Measurements from ENCODE around the gene OR6V1.
"Not testable (repeated sequence)": the region's sequence is repeated elsewhere in the genome, so short reads cannot be mapped to it uniquely, and the experiment has no call there.

Gene OR6V1

GRCh38 chr7:143055754-143056153, 3.6 kb downstream of the OR6V1 start:
- no peak for DNase-seq (ENCODE audit: low spot score)
- no peaks in the 10 kb centered on the region for H3K9me3 Mint-ChIP-seq
- H3K36me3 Mint-ChIP-seq (ENCODE audit: low read depth) = no peaks in the 10 kb centered on the region
- H3K27me3 Mint-ChIP-seq (ENCODE audit: low read depth) = no peaks in the 10 kb centered on the region
- no peaks in the 10 kb centered on the region for H3K4me1 Mint-ChIP-seq (ENCODE audit: low read depth)
- H3K4me3 Mint-ChIP-seq = no peak overlapping the region
- H3K27ac Mint-ChIP-seq = no peak overlapping the region

DNA sequence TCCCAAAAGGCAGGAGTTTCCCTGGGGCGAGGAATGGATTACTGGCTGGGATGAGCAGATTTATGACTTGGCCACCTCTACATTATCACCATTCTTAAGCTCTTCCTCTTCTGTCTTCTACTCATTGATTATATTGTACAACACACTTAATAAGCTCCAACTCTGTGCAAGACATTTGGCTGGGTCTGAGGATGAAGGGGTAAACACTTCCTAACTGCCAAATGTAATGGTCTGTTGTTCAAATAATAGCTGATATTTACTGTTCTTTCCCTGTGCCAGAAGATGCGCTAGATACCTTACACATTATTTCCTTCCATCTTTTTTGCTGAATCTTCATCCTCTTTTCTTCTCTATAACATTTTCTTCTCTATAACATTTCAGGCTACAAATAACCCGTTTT, 11.6 kb downstream of the OR6V1 start:
- H3K27ac Mint-ChIP-seq = no peak overlapping the region
- no peaks in the 10 kb centered on the region for H3K27me3 Mint-ChIP-seq (ENCODE audit: low read depth)
- no peak overlapping the region for H3K4me3 Mint-ChIP-seq
- no peaks in the 10 kb centered on the region for H3K4me1 Mint-ChIP-seq (ENCODE audit: low read depth)
- H3K9me3 Mint-ChIP-seq = no peaks in the 10 kb centered on the region
- no peaks in the 10 kb centered on the region for H3K36me3 Mint-ChIP-seq (ENCODE audit: low read depth)
- DNase-seq (ENCODE audit: low spot score) = no peak

DNA sequence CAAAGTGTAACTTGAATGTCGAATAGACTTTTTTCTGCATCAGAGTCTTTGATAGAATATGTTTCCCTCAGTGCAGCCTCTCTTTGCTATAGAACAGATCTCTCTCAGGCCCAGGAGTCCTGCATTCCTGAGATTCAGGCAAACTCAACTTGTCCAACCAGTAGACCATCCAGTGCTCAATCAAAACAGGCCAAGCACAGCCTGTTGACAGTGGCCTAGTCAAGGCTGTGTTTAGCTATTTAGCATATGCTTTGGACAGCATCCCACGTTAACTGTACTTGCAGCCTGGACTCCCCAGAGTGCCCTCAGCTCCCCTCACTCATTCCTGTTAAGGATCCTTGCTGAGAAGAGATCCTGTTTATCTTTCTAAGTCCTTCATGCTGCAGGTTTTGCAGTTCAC, 16.3 kb downstream of the OR6V1 start:
- no peaks in the 10 kb centered on the region for H3K27me3 Mint-ChIP-seq (ENCODE audit: low read depth)
- no peak for DNase-seq (ENCODE audit: low spot score)
- no peaks in the 10 kb centered on the region for H3K36me3 Mint-ChIP-seq (ENCODE audit: low read depth)
- H3K9me3 Mint-ChIP-seq = no peaks in the 10 kb centered on the region
- H3K27ac Mint-ChIP-seq = no peak overlapping the region
- no peak overlapping the region for H3K4me3 Mint-ChIP-seq
- no peaks in the 10 kb centered on the region for H3K4me1 Mint-ChIP-seq (ENCODE audit: low read depth)

DNA sequence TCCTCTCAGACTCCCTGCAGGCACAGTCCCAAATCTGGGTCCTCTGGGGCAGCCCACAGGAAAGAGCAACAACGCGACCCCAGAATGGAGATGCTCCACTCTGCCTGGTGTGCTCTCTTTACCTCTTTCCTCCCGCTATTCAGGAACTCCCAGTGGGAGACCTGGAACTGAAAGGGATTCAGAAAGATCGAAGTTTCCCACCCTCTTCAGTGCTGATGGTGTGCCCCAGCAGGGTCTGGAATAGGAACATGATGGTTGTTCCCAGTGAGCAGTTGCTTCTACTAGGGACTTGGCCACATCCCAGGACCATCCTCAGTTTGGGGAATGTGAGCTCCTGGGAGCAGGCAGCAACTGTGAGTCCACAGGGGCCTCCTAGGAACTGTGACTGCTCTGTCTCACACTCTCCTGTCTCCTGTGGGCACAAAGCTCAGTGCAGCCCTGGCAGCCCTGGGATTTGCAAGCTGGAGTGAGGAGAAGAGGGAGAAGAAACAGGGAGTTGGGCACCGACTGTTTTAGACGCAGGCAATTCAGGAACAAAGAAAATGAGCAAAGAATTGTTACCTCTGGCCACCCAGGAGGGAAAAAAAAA, 17.9 kb downstream of the OR6V1 start:
- Mint-ChIP-seq H3K27ac (no peak overlapping the region), H3K9me3 (no peaks in the 10 kb centered on the region), H3K4me1 (ENCODE audit: low read depth) (no peaks in the 10 kb centered on the region), H3K4me3 (no peak overlapping the region), H3K27me3 (ENCODE audit: low read depth) (no peaks in the 10 kb centered on the region), H3K36me3 (ENCODE audit: low read depth) (no peaks in the 10 kb centered on the region)
- DNase-seq (ENCODE audit: low spot score) = no peak

DNA sequence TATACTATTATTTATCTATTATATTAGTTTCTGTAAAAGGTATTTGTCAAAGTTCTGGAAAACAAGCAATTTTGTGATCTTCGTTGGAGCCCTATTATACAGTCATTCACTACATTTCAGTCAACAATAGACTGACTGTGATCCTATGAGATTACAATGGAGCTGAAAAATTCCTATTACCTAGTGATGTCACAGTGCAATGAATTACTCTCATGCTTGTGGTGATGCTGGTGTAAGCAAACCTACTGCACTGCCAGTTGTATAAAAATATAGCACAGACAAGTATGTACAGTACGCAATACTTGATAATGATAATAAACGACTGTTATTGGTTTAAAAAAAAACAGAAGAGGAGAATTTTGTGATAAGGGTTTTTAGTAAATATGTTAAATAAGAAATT, 21.4 kb downstream of the OR6V1 start:
- Mint-ChIP-seq H3K27ac (no peak overlapping the region), H3K27me3 (ENCODE audit: low read depth) (no peaks in the 10 kb centered on the region), H3K9me3 (no peaks in the 10 kb centered on the region), H3K4me1 (ENCODE audit: low read depth) (no peaks in the 10 kb centered on the region), H3K36me3 (ENCODE audit: low read depth) (no peaks in the 10 kb centered on the region), H3K4me3 (no peak overlapping the region)
- no peak for DNase-seq (ENCODE audit: low spot score)

- H3K9me3 Mint-ChIP-seq = no peaks in the 10 kb centered on the region
- H3K4me3 Mint-ChIP-seq = no peak overlapping the region
- H3K4me1 Mint-ChIP-seq (ENCODE audit: low read depth) = no peaks in the 10 kb centered on the region
- no peaks in the 10 kb centered on the region for H3K36me3 Mint-ChIP-seq (ENCODE audit: low read depth)
- no peak for DNase-seq (ENCODE audit: low spot score)
- H3K27me3 Mint-ChIP-seq (ENCODE audit: low read depth) = peaks cover under 1% of the 10 kb centered on the region
- no peak overlapping the region for H3K27ac Mint-ChIP-seq
Measured at GRCh38 chr7:143074141-143074540, 22.0 kb downstream of the OR6V1 start.

GRCh38 chr7:143085109-143085508, 33.0 kb downstream of the OR6V1 start:
- Mint-ChIP-seq H3K4me1 (ENCODE audit: low read depth) (no peaks in the 10 kb centered on the region), H3K27me3 (ENCODE audit: low read depth) (peaks cover 3% of the 10 kb centered on the region), H3K9me3 (no peaks in the 10 kb centered on the region), H3K27ac (no peak overlapping the region), H3K4me3 (no peak overlapping the region), H3K36me3 (ENCODE audit: low read depth) (no peaks in the 10 kb centered on the region)
- no peak for DNase-seq (ENCODE audit: low spot score)

DNA sequence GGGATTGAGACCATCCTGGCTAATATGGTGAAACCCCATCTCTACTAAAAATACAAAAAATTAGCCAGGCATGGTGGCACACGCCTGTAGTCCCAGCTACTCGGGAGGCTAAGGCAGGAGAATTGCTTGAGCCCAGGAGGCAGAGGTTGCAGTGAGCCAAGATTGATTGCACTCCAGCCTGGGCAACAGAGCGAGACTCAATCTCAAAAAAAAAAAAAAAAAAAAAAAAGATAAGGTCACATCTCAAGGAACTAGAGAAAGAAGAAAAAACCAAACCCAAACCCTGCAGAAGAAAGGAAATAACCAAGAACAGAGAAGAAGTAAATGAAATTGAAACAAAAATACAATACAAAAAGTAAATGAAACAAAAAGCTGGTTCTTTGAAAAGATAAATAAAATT, 33.5 kb downstream of the OR6V1 start:
- H3K4me1 Mint-ChIP-seq (ENCODE audit: low read depth) = not testable (repeated sequence)

GRCh38 chr7:143088549-143089231, 36.5 kb downstream of the OR6V1 start:
- not testable (repeated sequence) for H3K27ac Mint-ChIP-seq; H3K4me1 Mint-ChIP-seq (ENCODE audit: low read depth); DNase-seq (ENCODE audit: low spot score)

More for the DNA sequence above, 33.5 kb downstream of the OR6V1 start:
- DNase-seq (ENCODE audit: low spot score); H3K9me3 Mint-ChIP-seq; H3K36me3 Mint-ChIP-seq (ENCODE audit: low read depth); H3K27ac Mint-ChIP-seq; H3K4me3 Mint-ChIP-seq; H3K27me3 Mint-ChIP-seq (ENCODE audit: low read depth): not testable (repeated sequence)

DNA sequence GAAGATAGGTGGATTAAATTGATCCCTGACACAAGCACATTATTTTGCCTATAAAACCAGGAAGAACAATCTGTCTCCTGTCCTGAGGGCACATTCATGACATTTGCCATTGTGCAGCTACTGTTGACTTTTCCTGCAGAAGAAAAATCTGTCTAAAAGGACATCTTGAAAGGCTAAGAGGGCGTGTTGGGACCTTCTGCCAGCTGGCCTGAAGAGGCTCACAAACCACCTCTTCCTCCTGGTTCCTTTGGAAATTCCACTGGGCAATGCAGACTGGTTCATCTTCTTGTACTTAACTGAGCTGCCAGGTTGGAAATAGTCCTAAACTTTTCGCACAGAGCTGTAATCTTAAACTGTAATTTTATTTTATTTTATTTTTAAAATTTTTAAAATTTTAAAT, 44.0 kb downstream of the OR6V1 start:
- Mint-ChIP-seq H3K9me3 (peaks cover 11% of the 10 kb centered on the region), H3K4me1 (ENCODE audit: low read depth) (no peaks in the 10 kb centered on the region), H3K4me3 (no peak overlapping the region), H3K27ac (no peak overlapping the region), H3K36me3 (ENCODE audit: low read depth) (no peaks in the 10 kb centered on the region), H3K27me3 (ENCODE audit: low read depth) (no peaks in the 10 kb centered on the region)
- DNase-seq (ENCODE audit: low spot score) = no peak

More at GRCh38 chr7:143088549-143089231, 36.5 kb downstream of the OR6V1 start:
- H3K27me3 Mint-ChIP-seq (ENCODE audit: low read depth); H3K36me3 Mint-ChIP-seq (ENCODE audit: low read depth); H3K9me3 Mint-ChIP-seq; H3K4me3 Mint-ChIP-seq: not testable (repeated sequence)

GRCh38 chr7:143099579-143099978, 47.4 kb downstream of the OR6V1 start:
- H3K4me1 Mint-ChIP-seq (ENCODE audit: low read depth) = not testable (repeated sequence)

More at GRCh38 chr7:143099579-143099978, 47.4 kb downstream of the OR6V1 start:
- H3K27me3 Mint-ChIP-seq (ENCODE audit: low read depth); DNase-seq (ENCODE audit: low spot score); H3K36me3 Mint-ChIP-seq (ENCODE audit: low read depth); H3K4me3 Mint-ChIP-seq; H3K27ac Mint-ChIP-seq: not testable (repeated sequence)
- H3K9me3 Mint-ChIP-seq = peaks cover 11% of the 10 kb centered on the region

All from T-helper 2 cell treated with Interferon-gamma antibody and Interleukin-4, amounts not matched to agents 5 μg/mL and 100 μg/mL, for 36 hours (primary cell).